PC-9 (cell line): ENCODE measurements around the gene TMEM132E.

ENCODE experiments used
- EZH2 ChIP-seq: fragments of 200-600 bp; sonication (generic); IDR thresholded peaks from 2 replicates; pipeline ENCODE4 v1.8.0; 2017; ENCODE audit warnings: antibody characterized with exemption, low read depth
- TF ChIP-seq, protein P1 (sequence below): fragments of 200-600 bp; sonication (generic); conservative IDR thresholded peaks from 2 replicates; pipeline ENCODE4 v1.6.1; 2017; ENCODE audit warnings: mixed run types, antibody characterized with exemption, mild to moderate bottlenecking, moderate library complexity

DNA sequence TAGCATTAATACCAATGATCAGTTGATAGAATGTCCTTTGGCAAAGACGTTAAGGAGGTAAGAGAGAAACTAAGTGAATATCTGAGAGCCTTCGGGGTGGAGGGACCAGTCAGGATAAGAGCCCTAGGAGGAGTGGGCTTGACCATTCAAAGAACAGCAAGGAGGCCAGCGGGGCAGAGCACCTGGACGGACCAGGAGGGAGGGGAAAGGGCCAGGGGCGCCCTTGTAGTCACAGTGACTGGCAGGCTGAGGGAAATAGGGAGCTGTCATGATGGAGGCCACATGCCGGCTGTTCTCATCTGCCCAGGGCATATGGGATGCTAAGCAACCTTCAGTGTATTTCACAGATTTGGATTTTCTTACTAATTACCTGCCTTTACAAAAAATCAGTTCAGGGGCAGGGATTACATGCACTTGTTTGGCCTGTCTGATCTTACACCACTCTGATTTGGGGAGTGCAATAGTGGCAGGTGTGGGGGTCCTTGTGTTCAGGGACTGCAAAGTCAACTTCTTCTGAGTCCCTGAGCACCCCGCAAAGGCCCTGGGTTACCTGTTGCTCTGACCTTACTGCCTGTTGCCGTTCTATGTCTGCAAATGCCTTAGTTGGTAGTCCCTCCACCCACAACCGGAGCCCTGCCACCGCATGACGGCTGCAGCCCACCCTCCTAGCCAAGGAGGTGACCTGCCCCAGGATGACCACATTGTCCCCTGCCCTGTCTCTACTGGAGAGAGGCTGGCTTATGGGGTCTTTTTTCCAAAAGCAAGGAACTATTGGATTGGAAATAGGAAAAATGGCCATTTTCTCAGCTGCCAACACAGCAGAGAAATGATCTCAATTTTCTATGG, 10.0 kb downstream of the TMEM132E start:
- TF ChIP-seq, protein P1, sequence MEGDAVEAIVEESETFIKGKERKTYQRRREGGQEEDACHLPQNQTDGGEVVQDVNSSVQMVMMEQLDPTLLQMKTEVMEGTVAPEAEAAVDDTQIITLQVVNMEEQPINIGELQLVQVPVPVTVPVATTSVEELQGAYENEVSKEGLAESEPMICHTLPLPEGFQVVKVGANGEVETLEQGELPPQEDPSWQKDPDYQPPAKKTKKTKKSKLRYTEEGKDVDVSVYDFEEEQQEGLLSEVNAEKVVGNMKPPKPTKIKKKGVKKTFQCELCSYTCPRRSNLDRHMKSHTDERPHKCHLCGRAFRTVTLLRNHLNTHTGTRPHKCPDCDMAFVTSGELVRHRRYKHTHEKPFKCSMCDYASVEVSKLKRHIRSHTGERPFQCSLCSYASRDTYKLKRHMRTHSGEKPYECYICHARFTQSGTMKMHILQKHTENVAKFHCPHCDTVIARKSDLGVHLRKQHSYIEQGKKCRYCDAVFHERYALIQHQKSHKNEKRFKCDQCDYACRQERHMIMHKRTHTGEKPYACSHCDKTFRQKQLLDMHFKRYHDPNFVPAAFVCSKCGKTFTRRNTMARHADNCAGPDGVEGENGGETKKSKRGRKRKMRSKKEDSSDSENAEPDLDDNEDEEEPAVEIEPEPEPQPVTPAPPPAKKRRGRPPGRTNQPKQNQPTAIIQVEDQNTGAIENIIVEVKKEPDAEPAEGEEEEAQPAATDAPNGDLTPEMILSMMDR, result no peak
- TF ChIP-seq EZH2, result no peak
